Nephron progenitor cell (in vitro differentiated cells): ENCODE data around the gene RECK.
"Not testable (repeated sequence)": the region's sequence is repeated elsewhere in the genome, so short reads cannot be mapped to it uniquely, and the experiment has no call there.

ENCODE experiments used
- DNase-seq: peaks from one replicate; pipeline ENCODE4 v3.0.0; 2021
- H3K27ac Mint-ChIP-seq: 2 replicates; pipeline ENCODE4 v1.8.0; 2021; ENCODE audit warnings: mild to moderate bottlenecking, moderate library complexity, mixed read lengths
- H3K27me3 Mint-ChIP-seq: 2 replicates; pipeline ENCODE4 v1.8.0; 2021; ENCODE audit warnings: mild to moderate bottlenecking, low read depth, mixed read lengths; ENCODE audit not compliant: poor library complexity
- H3K36me3 Mint-ChIP-seq: 2 replicates; pipeline ENCODE4 v1.8.0; 2021; ENCODE audit warnings: low read depth, mixed read lengths
- H3K4me1 Mint-ChIP-seq: 2 replicates; pipeline ENCODE4 v1.8.0; 2021; ENCODE audit warnings: mixed read lengths
- H3K4me3 Mint-ChIP-seq: 2 replicates; pipeline ENCODE4 v1.8.0; 2021; ENCODE audit warnings: mild to moderate bottlenecking, moderate library complexity, mixed read lengths
- H3K9me3 Mint-ChIP-seq: 2 replicates; pipeline ENCODE4 v1.8.0; 2021; ENCODE audit warnings: mild to moderate bottlenecking, moderate library complexity, mixed read lengths
- TF ChIP-seq, protein P1 (sequence below): fragments of 200-600 bp; sonication (generic); IDR thresholded peaks from 2 replicates; pipeline ENCODE4 v1.5.0; 2021; ENCODE audit warnings: antibody characterized with exemption

The RECK gene

GRCh38 chr9:35996358-35996970 is 40.2 kb upstream of the RECK start:
- H3K27ac Mint-ChIP-seq: no peak overlapping the region
- DNase-seq: no peak
- peaks cover 5% of the 10 kb centered on the region for H3K36me3 Mint-ChIP-seq
- H3K9me3 Mint-ChIP-seq: peaks cover 19% of the 10 kb centered on the region
- TF ChIP-seq, protein P1, sequence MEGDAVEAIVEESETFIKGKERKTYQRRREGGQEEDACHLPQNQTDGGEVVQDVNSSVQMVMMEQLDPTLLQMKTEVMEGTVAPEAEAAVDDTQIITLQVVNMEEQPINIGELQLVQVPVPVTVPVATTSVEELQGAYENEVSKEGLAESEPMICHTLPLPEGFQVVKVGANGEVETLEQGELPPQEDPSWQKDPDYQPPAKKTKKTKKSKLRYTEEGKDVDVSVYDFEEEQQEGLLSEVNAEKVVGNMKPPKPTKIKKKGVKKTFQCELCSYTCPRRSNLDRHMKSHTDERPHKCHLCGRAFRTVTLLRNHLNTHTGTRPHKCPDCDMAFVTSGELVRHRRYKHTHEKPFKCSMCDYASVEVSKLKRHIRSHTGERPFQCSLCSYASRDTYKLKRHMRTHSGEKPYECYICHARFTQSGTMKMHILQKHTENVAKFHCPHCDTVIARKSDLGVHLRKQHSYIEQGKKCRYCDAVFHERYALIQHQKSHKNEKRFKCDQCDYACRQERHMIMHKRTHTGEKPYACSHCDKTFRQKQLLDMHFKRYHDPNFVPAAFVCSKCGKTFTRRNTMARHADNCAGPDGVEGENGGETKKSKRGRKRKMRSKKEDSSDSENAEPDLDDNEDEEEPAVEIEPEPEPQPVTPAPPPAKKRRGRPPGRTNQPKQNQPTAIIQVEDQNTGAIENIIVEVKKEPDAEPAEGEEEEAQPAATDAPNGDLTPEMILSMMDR: no peak
- H3K4me3 Mint-ChIP-seq: no peak overlapping the region
- no peaks in the 10 kb centered on the region for H3K4me1 Mint-ChIP-seq
- peaks cover 43% of the 10 kb centered on the region for H3K27me3 Mint-ChIP-seq

- DNase-seq, H3K4me3 Mint-ChIP-seq, H3K36me3 Mint-ChIP-seq, H3K27ac Mint-ChIP-seq, H3K4me1 Mint-ChIP-seq: not testable (repeated sequence)
- Mint-ChIP-seq H3K9me3 (peaks cover 19% of the 10 kb centered on the region), H3K27me3 (peaks cover 48% of the 10 kb centered on the region)
These were observed 39.7 kb upstream of the RECK start for GRCh38 chr9:35997016-35997415.

DNA sequence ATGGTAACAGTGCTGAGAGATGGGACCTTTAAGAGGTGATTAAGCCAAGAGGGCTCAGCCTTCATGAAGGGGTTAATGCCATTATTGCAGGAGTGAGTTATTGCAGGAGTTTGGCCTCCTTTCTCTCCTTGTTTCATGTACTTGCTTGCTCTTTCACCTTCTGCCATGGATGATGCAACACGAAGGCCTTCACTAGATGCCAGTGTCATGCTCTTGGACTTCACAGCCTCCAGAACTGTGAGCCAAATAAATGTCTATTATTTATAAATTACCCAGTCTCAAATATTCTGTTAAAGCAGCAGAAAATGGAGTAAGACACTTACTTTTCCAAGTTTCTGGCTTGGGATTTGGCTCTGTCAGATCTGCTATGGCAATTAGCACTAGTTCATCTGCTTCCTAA is 38.4 kb upstream of the RECK start:
- Mint-ChIP-seq H3K4me3 (no peak overlapping the region), H3K27ac (no peak overlapping the region), H3K4me1 (no peaks in the 10 kb centered on the region), H3K27me3 (peaks cover 49% of the 10 kb centered on the region), H3K9me3 (peaks cover 19% of the 10 kb centered on the region), H3K36me3 (peaks cover 5% of the 10 kb centered on the region)
- DNase-seq: no peak
- TF ChIP-seq, protein P1: no peak

DNA sequence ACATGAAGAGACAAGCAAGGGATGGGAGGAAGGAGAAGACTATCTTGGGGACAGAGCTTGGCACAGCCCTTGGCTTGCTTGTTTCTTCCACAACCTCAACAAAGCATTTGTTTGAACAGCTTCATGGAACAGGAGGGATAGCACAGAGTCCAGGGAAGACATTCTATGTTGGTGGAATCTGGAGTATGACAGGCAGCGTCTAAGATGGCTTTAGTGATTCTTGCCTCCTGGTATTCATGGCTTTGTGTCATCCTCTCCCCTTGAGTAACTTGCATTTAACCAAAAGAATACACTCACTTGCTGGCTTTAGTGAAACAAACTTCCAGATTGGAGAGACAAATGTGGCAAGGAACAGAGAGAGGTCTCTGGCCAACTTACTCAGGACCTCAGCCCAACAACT is 30.8 kb upstream of the RECK start:
- H3K27me3 Mint-ChIP-seq: peaks cover 84% of the 10 kb centered on the region
- H3K9me3 Mint-ChIP-seq: peaks cover 16% of the 10 kb centered on the region
- TF ChIP-seq, protein P1: no peak
- no peak for DNase-seq
- H3K4me3 Mint-ChIP-seq: no peak overlapping the region
- no peak overlapping the region for H3K27ac Mint-ChIP-seq
- no peaks in the 10 kb centered on the region for H3K36me3 Mint-ChIP-seq
- no peaks in the 10 kb centered on the region for H3K4me1 Mint-ChIP-seq

- no peak for DNase-seq
- Mint-ChIP-seq H3K27ac (no peak overlapping the region), H3K4me1 (no peaks in the 10 kb centered on the region), H3K27me3 (peaks cover 84% of the 10 kb centered on the region), H3K36me3 (no peaks in the 10 kb centered on the region), H3K4me3 (no peak overlapping the region), H3K9me3 (peaks cover 16% of the 10 kb centered on the region)
- TF ChIP-seq, protein P1: no peak
These were observed 30.0 kb upstream of the RECK start for GRCh38 chr9:36006549-36007315.

DNA sequence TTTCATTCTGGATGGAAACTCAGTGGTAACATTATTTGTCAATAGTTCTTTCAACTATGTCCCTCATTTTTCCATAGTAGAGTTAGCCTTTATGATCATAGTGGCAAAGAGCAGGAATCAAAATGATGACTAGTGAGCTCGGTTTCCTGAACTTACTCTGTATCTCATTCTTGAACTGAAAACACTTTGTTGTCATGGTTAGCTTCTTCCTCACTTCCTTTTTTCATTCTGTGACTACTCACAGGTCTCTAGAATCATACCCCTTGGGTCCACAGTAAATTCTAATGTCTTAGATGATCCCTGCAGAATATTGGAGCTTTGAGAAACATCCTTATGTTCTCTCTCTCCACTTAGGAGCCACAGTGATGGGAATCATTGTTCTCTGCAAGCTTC is 29.4 kb upstream of the RECK start:
- Mint-ChIP-seq H3K27me3 (peaks cover 86% of the 10 kb centered on the region), H3K4me3 (no peak overlapping the region), H3K9me3 (peaks cover 16% of the 10 kb centered on the region), H3K4me1 (no peaks in the 10 kb centered on the region), H3K27ac (no peak overlapping the region), H3K36me3 (no peaks in the 10 kb centered on the region)
- DNase-seq: no peak
- TF ChIP-seq, protein P1: no peak
